Panc1 (cell line): Measurements from ENCODE around the gene WFDC5.

Source experiments
- CTCF ChIP-seq: fragments of 450-650 bp; IDR thresholded peaks from 2 replicates; pipeline ENCODE4 v1.5.1; 2017; ENCODE audit warnings: mild to moderate bottlenecking
- POLR2AphosphoS5 ChIP-seq: IDR thresholded peaks from 2 replicates; pipeline ENCODE4 v1.6.1; 2012; ENCODE audit warnings: mild to moderate bottlenecking, low read depth, low read length, moderate library complexity
- REST ChIP-seq, 2 experiments: IDR thresholded peaks; 2 replicates each; pipeline ENCODE4 v1.6.1; 2011 to 2012; ENCODE audit warnings: low read depth in 2 of 2, control low read depth in 1 of 2, low read length in 1 of 2, mild to moderate bottlenecking in 1 of 2, moderate library complexity in 1 of 2; ENCODE audit not compliant: insufficient read depth in 1 of 2

GRCh38 chr20:45067087-45067486 lies 47.9 kb downstream of the WFDC5 start:
- TF ChIP-seq POLR2AphosphoS5, result no peak
- TF ChIP-seq CTCF, result no peak
- TF ChIP-seq REST (IDR thresholded peaks at IDR 0.05; ENCODE audit: insufficient read depth in 1 of 2, low read depth in 2 of 2, low read length in 1 of 2), result no peak
